HEK293T (cell line): ENCODE measurements around the gene GRPEL1.

Source experiments
- BHLHE40 ChIP-seq: fragments of 450-650 bp; IDR thresholded peaks from 2 replicates; pipeline ENCODE4 v1.6.1; 2016; ENCODE audit warnings: mild to moderate bottlenecking, moderate library complexity, borderline replicate concordance
- FOXA1 ChIP-seq: fragments of 450-650 bp; IDR thresholded peaks from 2 replicates; pipeline ENCODE4 v1.6.1; 2016; ENCODE audit warnings: mild to moderate bottlenecking
- FOXK2 ChIP-seq: fragments of 450-650 bp; IDR thresholded peaks from 2 replicates; pipeline ENCODE4 v1.6.1; 2016; ENCODE audit warnings: mild to moderate bottlenecking
- FOXM1 ChIP-seq: fragments of 450-650 bp; IDR thresholded peaks from 2 replicates; pipeline ENCODE4 v1.6.1; 2017; ENCODE audit warnings: mild to moderate bottlenecking, borderline replicate concordance
- NFRKB ChIP-seq: fragments of 450-650 bp; IDR thresholded peaks from 2 replicates; pipeline ENCODE4 v1.6.1; 2016; ENCODE audit warnings: mild to moderate bottlenecking, moderate library complexity
- SP1 ChIP-seq: fragments of 450-650 bp; IDR thresholded peaks from 2 replicates; pipeline ENCODE4 v1.6.1; 2017
- TARDBP ChIP-seq: fragments of 450-650 bp; IDR thresholded peaks from 2 replicates; pipeline ENCODE4 v1.6.1; 2016

DNA sequence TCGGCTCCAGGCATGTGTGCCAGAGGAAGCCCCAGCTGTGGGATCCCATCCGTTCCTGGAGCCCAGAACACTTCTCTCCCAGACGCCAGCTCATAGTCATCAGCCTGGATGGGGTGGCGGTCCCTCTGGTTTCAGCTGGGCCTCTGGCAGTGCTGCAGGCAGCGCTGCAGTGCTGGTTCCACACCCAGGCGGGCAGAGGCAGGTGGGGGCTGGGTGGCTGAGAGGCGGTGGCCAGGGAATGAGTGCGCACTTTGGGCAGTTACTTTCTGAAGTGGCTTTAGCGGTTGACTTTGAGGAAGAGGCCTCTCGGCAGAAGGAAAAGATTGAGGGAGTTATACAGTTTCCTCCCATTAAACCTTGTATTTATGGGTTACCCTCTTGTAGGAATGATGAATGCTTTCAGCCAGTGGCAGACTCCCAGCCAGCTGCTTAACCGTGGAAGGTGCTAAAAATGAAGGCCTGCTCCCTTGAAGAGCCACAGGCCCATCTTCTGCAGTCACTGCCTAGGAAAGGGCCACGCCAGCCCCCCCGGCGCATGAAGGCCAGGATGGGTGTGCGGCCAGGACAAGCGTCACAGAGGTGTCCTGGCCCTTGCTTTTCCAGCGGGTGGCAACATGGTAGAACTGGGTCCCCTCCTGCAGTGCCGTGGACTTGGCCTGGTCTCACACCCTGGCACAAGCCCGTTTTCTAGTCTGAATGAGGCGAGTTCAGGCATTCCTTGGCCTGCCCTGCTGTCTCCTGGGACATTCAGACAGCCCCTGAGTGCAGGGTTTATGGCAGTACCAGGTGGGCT is 14.7 kb downstream of the GRPEL1 start:
- no peak for TF ChIP-seq SP1
- no peak for TF ChIP-seq FOXA1
- no peak for TF ChIP-seq NFRKB
- TF ChIP-seq TARDBP, result no peak
- no peak for TF ChIP-seq BHLHE40
- no peak for TF ChIP-seq FOXM1
- no peak for TF ChIP-seq FOXK2
